GM12891 (cell line): ENCODE data around the gene TSHR.
A peak's percentile ranks its signal among the peaks of the same experiment; 100 is the strongest.

Source experiments
- DNase-seq: peaks from one replicate; pipeline ENCODE4 v3.0.0; 2011; ENCODE audit warnings: low spot score; ENCODE audit not compliant: insufficient read length
- FAIRE-seq: peaks from 2 replicates; lab custom pipeline; 2011; peaks lifted over from hg19 to GRCh38; lab: Jason Lieb, UNC
- PAX5 ChIP-seq: IDR thresholded peaks from 2 replicates; pipeline ENCODE4 v1.6.1; 2011; ENCODE audit warnings: low read length, moderate library complexity, mild to moderate bottlenecking; ENCODE audit not compliant: insufficient read depth, severe bottlenecking
- POLR2A ChIP-seq: IDR thresholded peaks from 2 replicates; pipeline ENCODE4 v1.6.1; 2011; ENCODE audit warnings: low read depth, low read length, control low read depth
- POLR2AphosphoS5 ChIP-seq: IDR thresholded peaks from 2 replicates; pipeline ENCODE4 v1.6.1; 2011; ENCODE audit warnings: low read depth, low read length, control low read depth
- POU2F2 ChIP-seq: IDR thresholded peaks from 2 replicates; pipeline ENCODE4 v1.6.1; 2011; ENCODE audit warnings: low read depth, mild to moderate bottlenecking, control low read depth, low read length, moderate library complexity
- SPI1 ChIP-seq: IDR thresholded peaks from 2 replicates; pipeline ENCODE4 v1.6.1; 2011; ENCODE audit warnings: low read depth, low read length, control low read depth
- TAF1 ChIP-seq: IDR thresholded peaks from 2 replicates; pipeline ENCODE4 v1.6.1; 2011; ENCODE audit warnings: low read depth, low read length, control low read depth

The TSHR gene

DNA sequence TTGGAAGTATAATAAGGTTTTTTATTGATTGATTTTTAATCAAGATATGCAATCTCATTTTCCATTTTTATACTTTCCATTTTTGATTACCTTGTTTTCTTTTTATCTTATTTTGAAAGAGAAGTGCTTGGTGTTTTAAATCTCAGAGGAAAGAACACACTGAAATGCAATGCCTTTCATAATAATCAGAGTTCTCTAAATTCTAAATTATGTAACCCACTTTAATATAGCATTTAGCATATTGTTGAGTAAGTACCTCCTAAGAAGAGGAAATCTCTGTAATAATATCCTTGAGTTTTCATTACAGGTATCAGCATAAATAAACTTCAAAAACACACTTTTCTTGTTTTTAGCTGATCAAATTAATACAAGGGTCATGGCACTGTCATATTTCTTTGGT is 168.4 kb downstream of the TSHR start:
- TF ChIP-seq SPI1 (no peak), POLR2A (no peak), POLR2AphosphoS5 (no peak), POU2F2 (no peak), PAX5 (no peak), TAF1 (no peak)
- FAIRE-seq, result no peak
- DNase-seq, result no peak

DNA sequence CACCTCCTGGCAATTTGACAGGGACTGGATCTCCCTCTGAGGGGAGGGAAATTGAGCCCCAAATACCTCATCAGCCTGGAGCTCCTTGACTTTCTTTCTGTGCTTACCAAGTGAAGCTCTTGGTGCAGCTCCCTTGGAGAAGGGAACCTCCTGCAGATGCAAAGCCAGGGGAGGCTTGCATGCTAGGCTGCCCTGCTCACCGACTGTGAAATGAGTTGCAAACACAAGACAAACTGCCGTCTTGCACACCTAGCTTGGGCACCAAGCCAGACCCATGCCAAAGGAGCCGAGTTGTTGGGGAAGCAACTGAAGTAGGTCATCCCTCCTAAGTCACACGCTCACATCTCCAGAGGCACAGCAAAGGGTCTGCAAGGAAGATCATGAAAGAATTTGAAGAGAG is 170.1 kb downstream of the TSHR start:
- TF ChIP-seq POLR2AphosphoS5 (no peak), PAX5 (no peak), POU2F2 (no peak), TAF1 (no peak), POLR2A (no peak), SPI1 (no peak)
- FAIRE-seq, result peak; percentile 82
- no peak for DNase-seq

DNA sequence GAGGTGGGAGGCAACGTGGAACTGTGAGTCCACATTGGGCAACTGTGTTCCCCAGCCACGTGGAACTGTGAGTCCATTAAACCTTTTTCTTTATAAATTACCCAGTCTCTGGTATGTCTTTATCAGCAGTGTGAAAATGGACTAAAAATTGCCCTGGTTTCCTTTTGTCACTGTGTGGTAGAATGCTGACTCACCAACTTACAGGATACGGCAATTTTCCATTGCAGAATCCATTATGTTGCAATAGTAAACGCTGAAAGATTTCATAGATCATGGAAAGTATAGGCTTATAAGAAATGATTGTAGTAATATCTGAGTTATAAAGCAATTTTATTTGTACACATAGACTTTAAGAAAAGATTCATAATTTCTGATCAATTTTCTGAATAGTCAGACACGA is 172.4 kb downstream of the TSHR start:
- DNase-seq, result no peak
- FAIRE-seq, result no peak
- no peak for TF ChIP-seq POU2F2
- TF ChIP-seq SPI1, result no peak
- TF ChIP-seq PAX5, result no peak
- TF ChIP-seq POLR2A, result no peak
- TF ChIP-seq TAF1, result no peak
- TF ChIP-seq POLR2AphosphoS5, result no peak

DNA sequence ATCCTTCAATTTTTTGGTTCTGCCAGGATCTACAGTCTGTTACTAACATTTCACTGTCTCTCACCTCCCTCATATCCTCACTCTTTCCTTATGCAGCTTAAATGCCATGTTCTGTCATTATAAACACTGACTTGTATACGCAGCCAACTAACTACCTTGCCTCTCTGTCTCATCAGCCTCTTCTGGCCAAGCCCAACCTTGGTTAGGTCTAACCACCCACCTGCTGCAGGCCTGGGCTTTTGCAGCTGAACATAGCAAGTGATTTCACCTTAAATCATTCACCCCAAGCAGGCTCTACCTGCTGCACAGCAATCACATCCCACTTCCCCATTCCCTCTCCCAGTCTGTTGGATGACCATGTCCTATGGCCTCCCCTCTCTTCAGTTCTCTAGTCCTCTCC is 173.8 kb downstream of the TSHR start:
- no peak for DNase-seq
- TF ChIP-seq POLR2A (no peak), POLR2AphosphoS5 (no peak), SPI1 (peak; percentile 40; the same call in 1 of the 2 replicates), TAF1 (no peak)
- no peak for FAIRE-seq

DNA sequence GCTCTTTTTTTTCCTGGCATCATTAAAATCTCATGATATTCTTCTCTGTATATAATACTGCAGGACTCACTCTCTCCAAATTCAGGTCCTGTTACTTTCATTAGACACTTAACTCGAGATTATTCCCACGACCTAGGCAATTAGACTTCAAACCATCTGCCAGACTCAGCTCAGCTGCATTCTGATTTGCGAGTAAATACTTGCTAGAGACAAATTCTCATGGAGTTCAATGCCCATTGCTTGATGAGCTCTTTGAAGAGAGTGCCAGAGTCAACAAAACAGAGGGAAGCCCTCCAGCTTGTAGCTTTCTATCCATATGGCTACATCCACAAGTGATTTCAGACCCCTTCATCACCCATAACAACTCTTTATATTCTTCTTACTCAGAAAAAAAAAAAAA is 177.0 kb downstream of the TSHR start:
- DNase-seq (no peak), FAIRE-seq (no peak)
- TF ChIP-seq PAX5 (no peak), SPI1 (no peak), POLR2A (no peak), POU2F2 (no peak), POLR2AphosphoS5 (no peak), TAF1 (no peak)

DNA sequence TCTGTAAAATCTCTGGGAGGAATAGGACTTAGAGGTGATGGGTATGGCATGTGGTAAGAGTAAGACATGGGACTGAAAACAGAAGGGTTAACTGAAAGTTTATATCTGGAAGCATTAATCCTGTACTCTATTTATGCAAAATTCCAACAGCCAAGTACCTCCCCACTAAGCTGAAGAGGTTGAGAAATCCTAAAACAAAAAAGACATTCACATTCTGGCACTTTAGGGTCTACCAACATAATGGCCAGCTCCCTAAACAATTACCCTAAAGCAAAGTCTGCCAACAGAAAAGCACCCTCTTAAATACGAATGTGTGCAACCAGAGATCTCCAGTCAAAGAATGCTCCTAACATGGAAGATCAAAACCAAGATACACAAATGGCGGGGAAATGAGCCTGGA is 178.0 kb downstream of the TSHR start:
- no peak for FAIRE-seq
- TF ChIP-seq POLR2A, result no peak
- DNase-seq, result no peak

DNA sequence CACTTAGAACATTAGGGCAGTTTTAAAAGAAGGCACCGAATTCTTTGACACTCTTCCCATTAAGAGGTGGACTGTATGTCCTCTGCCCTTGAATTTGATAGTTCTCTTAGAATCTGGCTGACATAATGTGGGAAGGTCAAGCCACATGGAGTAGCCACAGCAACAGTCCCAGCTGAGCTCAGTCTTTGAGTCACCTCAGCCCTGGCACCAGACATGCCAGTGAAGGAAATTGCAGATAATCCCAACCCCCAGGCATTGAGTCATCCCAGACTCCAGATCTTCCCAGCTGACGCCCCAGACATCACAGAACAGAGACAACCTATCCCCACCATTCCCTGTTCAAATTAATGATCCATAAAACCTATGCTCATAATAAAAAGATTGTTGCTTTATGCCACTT is 181.9 kb downstream of the TSHR start:
- DNase-seq, result no peak
- TF ChIP-seq SPI1, result no peak
- no peak for TF ChIP-seq TAF1
- no peak for TF ChIP-seq POLR2A
- no peak for TF ChIP-seq POU2F2
- TF ChIP-seq POLR2AphosphoS5, result no peak
- TF ChIP-seq PAX5, result no peak
- no peak for FAIRE-seq

DNA sequence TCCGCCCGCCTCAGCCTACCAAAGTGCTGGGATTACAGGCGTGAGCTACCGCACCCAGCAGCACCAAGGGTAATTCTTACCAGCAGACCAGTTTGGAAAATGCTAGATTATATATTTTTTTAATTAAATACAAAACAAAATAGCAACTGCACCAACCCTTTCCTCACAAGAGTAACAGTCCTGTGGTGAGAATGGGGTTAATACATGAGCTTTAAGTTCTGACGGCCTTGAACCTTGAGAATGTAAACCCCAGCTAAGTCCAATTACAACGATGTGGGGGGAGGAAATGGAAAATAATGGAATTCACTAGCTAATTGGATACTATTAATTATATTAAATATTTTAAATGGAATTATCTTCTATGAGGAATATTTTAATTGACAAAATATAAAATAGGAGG is 183.0 kb downstream of the TSHR start:
- no peak for DNase-seq
- TF ChIP-seq PAX5 (no peak), SPI1 (no peak), TAF1 (no peak), POLR2AphosphoS5 (no peak), POU2F2 (no peak), POLR2A (no peak)
- no peak for FAIRE-seq

DNA sequence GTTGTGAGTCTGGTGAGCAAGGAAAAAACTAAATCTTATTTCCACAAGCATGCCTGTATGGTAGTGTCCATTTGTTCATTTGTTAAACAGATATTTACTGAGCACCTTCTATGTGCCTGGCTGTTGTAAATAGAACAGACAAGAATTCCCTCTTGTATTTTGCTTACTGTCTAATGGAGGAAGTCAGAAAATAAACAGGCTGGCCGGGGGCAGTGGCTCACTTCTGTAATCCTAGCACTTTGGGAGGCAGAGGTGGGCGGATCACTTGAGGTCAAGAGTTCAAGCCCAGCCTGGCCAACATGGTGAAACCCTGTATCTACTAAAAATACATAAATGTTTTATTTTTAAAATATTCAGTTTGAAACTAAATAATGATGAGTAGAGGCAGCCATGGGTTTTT is 186.0 kb downstream of the TSHR start:
- FAIRE-seq, result no peak
- no peak for TF ChIP-seq PAX5
- TF ChIP-seq POLR2A, result no peak
- no peak for TF ChIP-seq POLR2AphosphoS5
- no peak for TF ChIP-seq POU2F2
- TF ChIP-seq TAF1, result no peak
- TF ChIP-seq SPI1, result no peak
- no peak for DNase-seq

DNA sequence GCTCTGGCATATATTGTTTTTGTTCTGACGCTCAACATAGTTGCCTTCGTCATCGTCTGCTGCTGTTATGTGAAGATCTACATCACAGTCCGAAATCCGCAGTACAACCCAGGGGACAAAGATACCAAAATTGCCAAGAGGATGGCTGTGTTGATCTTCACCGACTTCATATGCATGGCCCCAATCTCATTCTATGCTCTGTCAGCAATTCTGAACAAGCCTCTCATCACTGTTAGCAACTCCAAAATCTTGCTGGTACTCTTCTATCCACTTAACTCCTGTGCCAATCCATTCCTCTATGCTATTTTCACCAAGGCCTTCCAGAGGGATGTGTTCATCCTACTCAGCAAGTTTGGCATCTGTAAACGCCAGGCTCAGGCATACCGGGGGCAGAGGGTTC is 188.4 kb downstream of the TSHR start:
- DNase-seq (no peak), FAIRE-seq (peak; percentile 28)
- TF ChIP-seq PAX5, result no peak
- TF ChIP-seq TAF1, result no peak
- TF ChIP-seq POLR2A, result no peak
- TF ChIP-seq POU2F2, result no peak
- no peak for TF ChIP-seq SPI1
- no peak for TF ChIP-seq POLR2AphosphoS5

DNA sequence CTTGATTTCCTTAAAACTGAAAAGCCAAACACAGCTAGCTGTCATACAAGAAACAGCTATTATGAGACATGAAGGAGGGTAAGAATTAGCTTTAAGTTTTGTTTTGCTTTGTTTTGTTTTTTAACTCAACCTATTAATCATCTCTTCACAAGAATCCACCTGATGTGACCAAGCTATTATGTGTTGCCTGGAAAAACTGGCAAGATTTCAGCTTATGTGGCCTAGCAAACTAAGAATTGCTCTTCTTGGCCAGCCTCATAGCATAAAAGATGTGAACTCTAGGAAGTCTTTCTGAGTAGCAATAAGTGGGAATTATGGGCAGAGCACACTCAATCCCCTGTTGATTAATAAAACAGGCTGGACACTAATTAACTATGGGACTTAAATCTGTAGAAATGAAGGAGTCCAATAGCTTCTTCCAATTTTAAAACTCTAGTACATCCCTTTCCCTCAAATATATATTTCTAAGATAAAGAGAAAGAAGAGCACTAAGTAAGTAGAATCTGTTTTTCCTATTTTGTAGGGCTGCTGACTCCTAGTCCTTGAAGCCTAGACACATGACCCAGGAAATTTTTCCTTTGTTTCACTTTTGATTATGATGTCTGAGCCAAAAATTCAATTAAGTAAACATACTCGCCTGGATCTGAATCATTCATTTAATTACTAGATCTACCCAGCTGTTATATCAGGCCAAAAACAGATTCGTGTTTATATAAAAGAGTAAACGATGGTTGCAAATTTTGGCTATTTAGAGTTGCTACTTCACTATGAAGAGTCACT is 189.6 kb downstream of the TSHR start:
- FAIRE-seq, result peak; percentile 9
- no peak for DNase-seq
- no peak for TF ChIP-seq POLR2A
- no peak for TF ChIP-seq SPI1
- TF ChIP-seq POLR2AphosphoS5, result no peak
- TF ChIP-seq POU2F2, result no peak
- TF ChIP-seq TAF1, result no peak
- TF ChIP-seq PAX5, result no peak
